Dermis blood vessel endothelial cell (primary cell): ENCODE measurements around the gene UNC5B. TPM values are rescaled to one million over a fixed set of nuclear protein-coding genes. Genes with fewer than 3 reads are reported as not detected.
A peak's percentile ranks its signal among the peaks of the same experiment; 100 is the strongest.

Experiments used
- DNase-seq: peaks from one replicate; pipeline ENCODE4 v3.0.0; 2010
- total RNA-seq: library from RNA; depleted of rRNA; stranded (reverse); fragments of >200 nt; gene quantifications from 2 replicates; pipeline ENCODE4 v1.2.3, GENCODE V29; 2014

UNC5B gene
- total RNA-seq, 1 donor from 2014 or later, result 15.1 TPM

GRCh38 chr10:71255808-71256660 lies 43.7 kb downstream of the UNC5B start:
- peak; percentile 94 for DNase-seq

- DNase-seq, result no peak
These were observed 44.4 kb downstream of the UNC5B start for GRCh38 chr10:71256661-71257318.

- no peak for DNase-seq
These were observed 45.1 kb downstream of the UNC5B start for GRCh38 chr10:71257319-71257997.

GRCh38 chr10:71258046-71258445 lies 45.7 kb downstream of the UNC5B start:
- no peak for DNase-seq

- DNase-seq, result no peak
These were observed 46.2 kb downstream of the UNC5B start for GRCh38 chr10:71258446-71259145.

GRCh38 chr10:71259282-71259681 lies 46.9 kb downstream of the UNC5B start:
- DNase-seq, result no peak

GRCh38 chr10:71259815-71260501 lies 47.6 kb downstream of the UNC5B start:
- no peak for DNase-seq

GRCh38 chr10:71260622-71261325 lies 48.4 kb downstream of the UNC5B start:
- DNase-seq, result peak; percentile 38

- DNase-seq, result no peak
These were observed 49.7 kb downstream of the UNC5B start for GRCh38 chr10:71262027-71262426.

GRCh38 chr10:71262817-71263216 lies 50.4 kb downstream of the UNC5B start:
- no peak for DNase-seq

GRCh38 chr10:71263376-71263775 lies 51.0 kb downstream of the UNC5B start:
- DNase-seq, result peak; percentile 91

GRCh38 chr10:71264345-71265200 lies 52.2 kb downstream of the UNC5B start:
- peak; percentile 66 for DNase-seq

- DNase-seq, result no peak
These were observed 52.8 kb downstream of the UNC5B start for GRCh38 chr10:71265201-71265575.

- DNase-seq, result no peak
These were observed 53.3 kb downstream of the UNC5B start for GRCh38 chr10:71265618-71266146.

- no peak for DNase-seq
These were observed 54.0 kb downstream of the UNC5B start for GRCh38 chr10:71266147-71266917.

GRCh38 chr10:71266918-71267442 lies 54.6 kb downstream of the UNC5B start:
- DNase-seq, result no peak

GRCh38 chr10:71267508-71268240 lies 55.3 kb downstream of the UNC5B start:
- no peak for DNase-seq

- DNase-seq, result peak; percentile 68
These were observed 55.9 kb downstream of the UNC5B start for GRCh38 chr10:71268247-71268691.
